GM19099 (cell line): ENCODE measurements around the gene MBP.

Source experiments
- POLR2A ChIP-seq: IDR thresholded peaks from 3 replicates; pipeline ENCODE4 v1.6.1; 2011; ENCODE audit warnings: low read depth; ENCODE audit not compliant: insufficient read length; ENCODE audit errors: extremely low read depth

Gene MBP

DNA sequence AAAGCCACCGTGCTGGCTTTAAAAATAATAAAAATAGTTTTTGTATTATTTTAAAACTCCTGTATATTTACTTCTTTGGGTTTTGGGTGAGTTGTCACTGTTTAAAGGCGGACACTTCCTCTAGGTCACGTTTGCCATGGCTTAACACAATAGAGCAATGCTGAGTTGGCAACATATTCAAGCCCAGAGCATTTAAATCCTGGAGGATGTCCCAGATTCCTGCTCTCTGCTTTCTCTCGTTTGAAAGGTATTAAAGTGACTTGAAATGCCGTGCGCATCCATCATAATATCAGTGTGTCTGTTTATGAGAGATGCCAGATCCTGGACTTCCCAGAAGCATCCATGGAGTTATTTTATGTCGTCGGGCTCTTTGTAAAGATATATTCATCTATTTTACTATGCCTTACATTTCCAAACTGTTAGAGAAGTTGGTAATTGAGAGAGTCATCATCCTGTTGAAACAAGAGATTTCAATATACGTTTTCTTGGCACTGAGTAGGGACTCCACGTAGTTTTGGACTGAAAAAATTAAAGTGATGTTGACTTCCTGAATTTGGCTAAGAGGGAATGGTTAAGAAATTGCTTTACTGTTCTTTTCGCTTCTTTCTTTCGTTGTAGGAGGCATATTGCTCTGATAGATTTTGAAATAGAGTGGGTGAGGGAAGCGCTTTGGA lies 159.6 kb downstream of the MBP start:
- TF ChIP-seq POLR2A: no peak

DNA sequence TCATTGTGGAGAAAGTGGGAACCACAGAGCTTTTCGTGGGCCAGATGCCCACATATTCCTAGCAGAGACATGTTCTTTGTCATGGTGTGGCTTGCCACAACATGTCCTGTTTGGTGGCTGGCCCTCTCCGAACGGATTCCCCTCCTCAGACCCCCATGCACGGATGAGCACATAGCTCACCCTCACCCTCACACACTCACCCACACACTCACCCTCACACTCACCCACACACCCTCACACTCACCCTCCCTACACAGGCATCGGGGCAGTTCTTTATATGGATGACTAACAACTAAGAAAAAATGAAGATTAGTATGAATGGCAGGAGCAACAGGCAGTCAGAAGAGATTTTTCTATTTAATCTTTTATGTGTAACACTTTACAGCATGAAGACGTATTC lies 160.3 kb downstream of the MBP start:
- no peak for TF ChIP-seq POLR2A

DNA sequence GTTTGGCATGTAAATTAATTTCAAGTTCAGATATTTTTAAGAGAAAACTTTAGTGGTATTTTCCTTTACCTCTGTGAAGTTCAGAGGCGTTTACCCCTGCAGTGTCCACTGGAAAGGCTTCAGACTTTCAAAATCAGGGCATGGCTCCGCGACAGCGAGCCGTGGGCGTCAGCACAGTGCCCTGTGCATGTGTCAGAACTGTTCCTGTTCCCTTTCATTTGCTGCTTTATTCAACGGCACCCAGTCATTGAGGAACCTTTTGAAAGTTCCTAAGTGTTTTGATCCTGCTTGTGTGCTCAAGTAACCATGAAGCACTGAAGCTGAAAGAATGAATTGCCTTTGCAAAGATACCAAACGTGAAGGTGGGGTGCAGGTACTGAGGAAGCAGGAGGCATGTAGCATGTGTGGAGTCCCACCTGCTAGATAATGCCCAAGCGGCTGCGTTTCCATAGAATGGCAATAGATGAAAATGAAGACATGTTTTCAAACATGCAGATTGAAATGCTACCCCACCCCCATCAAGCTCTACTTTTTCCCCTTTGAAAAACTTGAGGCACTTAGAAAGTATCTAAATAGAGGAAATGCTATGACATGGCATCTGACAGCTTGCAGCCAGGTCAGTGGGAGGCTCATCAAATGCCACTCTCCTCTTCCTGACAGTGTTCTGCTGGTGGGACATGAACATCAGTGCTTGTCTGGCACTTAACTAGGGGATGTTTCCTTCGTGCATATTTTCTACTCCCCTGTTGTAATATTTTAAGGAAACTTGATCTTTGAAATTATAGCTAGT lies 161.6 kb downstream of the MBP start:
- TF ChIP-seq POLR2A: no peak

DNA sequence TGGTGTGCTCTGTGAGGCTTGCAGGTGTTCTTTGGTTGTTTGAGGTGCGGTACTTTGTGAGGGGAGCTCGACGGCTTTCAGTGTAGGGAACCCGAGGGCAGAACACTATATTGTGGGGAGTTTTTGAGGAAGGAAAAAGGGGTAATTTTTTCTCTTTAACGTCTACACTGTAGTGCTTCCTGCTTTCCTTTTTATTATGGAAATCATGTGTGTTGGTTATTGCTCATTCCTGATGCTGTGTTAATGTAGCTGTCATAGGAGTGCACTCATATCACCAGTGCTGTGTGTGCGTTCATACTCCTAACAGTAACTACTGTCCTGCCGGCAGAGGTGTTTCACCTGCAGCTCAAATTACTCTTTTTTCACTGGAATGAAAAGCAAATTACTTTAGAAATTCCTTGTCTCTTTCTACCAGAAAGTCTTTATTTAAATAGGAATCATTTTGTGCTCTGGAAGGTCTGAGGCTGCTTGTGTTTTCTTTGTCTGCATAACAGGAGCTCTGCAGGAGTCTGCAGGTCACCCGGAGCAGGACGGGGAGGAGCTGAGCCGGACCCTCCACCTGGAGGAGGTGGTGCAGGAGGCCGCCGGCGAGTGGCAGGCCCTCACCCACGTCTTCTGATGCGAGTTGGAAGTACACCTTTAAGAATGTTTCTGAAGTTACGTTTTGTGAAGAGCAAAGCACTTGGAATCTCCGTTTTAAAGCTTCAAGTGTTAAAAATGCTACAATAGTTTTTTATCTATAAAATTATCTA lies 164.7 kb downstream of the MBP start:
- TF ChIP-seq POLR2A: no peak

DNA sequence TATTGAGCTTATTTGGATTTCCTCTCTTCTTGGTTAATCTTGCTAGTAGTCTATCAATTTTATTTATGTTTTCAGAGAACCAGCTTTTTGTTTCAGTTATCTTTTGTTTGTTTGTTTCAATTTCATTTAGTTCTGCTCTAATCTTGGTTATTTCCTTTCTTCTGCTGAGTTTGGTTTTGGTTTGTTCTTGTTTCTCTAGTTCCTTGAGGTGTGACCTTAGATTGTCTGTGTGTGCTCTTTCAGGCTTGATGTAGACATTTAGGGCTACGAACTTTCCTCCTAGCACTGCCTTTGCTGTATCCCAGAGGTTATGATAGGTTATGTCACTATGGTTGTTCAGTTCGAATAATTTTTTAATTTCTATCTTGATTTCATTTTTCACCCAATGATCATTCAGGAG lies 168.6 kb downstream of the MBP start:
- no peak for TF ChIP-seq POLR2A

DNA sequence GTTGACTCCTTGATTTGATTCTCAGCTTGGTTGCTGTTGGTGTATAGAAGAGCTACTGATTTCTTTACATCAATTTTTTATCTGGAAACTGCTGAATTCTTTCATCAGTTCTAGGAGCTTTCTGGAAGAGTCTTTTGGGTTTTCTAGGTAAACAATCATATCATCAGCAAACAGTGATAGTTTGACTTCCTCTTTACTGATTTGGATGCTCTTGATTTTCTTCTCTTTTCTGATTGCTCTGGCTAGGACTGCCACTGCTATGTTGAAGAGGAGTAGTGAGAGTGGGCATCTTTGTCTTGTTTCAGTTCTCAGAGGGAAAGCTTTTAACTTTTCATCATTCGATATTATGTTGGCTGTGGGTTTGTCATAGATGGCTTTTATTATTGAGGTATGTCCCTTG lies 169.7 kb downstream of the MBP start:
- no peak for TF ChIP-seq POLR2A

DNA sequence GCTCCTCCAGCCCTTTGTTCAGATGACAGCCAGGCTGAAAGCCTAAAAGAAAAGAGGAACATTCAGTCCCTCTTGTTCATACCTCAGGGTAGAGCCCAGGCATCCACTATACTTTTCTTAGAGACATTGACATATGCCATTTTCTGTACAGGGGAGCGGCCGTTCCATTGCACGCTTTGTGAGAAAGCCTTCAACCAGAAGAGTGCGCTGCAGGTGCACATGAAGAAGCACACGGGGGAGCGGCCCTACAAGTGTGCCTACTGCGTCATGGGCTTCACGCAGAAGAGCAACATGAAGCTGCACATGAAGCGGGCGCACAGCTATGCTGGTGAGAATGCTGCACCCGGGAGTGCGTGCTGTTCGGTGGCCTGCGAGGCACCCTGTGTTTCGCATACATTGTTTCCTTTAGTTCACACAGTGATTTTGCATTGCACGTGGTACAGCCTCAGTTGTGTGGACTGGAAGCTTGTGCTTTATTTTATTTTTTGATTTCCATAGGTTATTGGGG lies 172.0 kb downstream of the MBP start:
- no peak for TF ChIP-seq POLR2A

DNA sequence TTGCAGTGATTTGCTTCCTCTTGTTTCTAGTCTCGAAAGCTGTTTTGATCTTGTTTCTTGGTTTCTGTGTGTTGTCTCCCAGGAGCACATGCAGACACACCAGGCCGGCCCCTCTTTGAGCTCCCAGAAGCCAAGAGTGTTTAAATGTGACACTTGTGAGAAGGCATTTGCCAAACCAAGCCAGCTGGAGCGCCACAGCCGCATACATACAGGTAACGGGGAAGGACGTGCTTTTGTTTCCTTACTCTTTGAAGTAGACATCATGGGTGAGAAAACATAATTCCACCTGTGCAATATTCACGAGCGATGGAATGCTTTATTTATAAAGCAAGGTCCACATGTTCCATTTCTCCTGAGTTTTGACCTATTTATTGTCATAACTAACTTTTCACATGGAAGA lies 173.0 kb downstream of the MBP start:
- TF ChIP-seq POLR2A: no peak

DNA sequence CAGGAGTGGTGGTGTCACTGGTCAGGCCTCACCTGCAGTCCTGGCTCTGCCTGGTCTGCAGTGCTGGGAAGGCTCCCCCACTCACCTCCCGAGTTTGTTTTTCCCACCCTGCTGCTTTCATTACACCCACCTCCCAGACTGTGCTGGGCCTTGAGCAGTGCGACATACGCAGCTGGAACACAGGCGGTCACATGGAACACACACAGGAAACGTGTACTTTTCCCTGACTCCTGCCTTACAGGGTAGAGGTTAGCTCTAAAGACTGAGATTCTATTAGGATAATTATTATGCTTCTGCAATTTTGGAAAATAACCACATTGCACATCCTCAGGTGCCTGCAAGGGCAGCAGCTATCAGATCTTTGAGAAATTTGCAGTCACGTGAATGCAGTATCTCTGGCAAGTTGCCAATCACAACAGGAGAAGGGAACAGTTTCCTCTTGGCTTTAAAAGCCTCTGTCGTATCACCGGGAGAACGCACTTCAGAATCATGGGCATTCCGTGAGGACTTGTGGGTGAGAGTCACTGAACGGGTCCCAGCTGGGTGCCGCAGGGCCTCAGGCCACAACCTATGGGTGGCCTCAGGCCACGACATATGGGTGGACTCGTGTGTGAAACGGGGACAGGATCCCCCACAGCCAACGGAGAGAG lies 173.8 kb downstream of the MBP start:
- no peak for TF ChIP-seq POLR2A

DNA sequence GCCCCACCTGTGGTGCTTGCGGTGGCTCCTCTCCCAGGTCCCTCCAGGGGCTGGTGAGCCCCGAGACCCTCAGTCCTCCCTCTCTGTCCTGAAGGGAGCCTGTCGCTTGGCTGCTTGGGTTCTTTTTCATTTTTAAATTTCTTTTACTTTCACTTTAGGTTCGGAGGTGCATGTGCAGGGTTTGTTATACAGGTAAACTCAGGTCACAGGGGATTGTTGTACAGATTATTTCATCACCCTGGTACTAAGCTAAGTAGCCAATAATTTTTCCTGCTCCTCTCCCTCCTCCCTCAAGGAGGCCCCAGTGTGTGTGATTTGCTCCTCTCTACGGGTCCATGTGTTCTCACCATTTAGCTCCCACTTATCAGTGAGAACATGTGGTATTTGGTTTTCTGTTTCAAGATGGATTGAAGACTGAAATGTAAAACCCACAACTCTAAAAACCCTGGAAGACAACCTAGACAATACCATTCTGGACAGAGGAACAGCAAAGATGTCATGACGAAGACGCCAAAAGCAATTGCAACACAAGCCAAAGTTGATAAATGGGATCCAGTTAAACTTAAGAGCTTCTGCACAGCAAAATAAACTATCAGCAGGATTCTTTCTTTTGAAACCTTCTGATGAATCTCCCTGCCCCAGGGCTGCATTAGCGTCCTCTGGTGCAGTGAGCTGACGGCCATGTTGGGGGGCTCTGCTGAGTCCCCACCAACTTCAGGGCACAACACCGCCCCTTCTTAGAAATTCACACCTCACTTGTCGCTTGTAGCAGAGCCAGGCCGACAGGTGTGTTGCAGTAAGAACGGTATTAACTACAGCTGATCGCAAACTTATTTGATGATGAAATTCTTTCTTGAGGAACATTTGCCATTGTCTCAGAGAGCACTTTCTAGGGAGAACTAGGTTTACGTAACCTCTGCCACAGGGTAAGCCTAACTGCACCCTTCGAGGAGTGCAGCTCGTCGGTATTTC lies 174.9 kb downstream of the MBP start:
- TF ChIP-seq POLR2A: no peak

DNA sequence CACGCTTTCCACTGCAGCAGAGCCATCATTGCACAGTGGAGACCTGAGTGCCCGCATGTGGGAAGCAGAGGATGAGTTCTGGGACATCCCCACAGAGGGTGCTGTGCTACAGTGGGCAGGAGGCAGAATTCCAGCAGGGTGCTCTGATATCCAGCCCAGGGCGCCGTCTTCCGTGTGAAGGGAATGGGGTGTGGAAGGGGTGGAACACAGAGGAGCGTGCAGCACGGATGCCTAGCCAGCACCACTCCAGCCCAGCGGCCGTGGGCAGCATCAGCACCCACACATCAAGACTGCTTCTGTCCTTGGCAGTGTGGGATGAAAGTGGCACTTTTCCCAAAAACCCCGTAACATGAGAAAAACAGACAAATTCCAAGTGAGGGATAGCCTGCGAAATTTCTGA lies 175.9 kb downstream of the MBP start:
- no peak for TF ChIP-seq POLR2A

DNA sequence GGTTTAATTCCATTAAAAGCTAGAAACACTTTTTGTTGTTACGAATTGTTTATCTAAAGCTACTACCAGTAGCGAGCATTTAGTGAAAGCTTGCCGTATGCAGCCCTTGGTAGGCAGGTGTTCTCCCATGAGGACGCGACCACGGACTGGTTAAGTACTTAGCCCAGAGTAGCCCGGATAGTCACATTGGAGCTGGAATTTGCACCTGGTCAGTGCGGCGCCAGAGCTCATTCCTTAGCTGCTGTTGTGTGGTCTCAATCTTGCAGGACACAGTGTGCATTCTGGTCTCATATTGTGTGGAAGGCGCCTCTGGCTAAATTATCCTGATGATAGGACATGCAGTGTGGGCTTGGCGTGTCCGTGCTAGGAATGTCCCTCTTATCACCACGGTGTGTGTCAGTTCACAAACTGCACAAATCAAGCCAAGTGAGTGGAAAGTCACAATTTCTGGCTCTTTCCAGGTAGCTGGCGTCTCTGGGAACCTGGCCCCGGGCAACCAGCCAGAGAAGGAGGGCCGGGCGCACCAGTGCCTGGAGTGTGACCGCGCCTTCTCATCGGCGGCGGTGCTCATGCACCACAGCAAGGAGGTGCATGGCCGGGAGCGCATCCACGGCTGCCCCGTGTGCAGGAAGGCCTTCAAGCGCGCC lies 176.9 kb downstream of the MBP start:
- no peak for TF ChIP-seq POLR2A

DNA sequence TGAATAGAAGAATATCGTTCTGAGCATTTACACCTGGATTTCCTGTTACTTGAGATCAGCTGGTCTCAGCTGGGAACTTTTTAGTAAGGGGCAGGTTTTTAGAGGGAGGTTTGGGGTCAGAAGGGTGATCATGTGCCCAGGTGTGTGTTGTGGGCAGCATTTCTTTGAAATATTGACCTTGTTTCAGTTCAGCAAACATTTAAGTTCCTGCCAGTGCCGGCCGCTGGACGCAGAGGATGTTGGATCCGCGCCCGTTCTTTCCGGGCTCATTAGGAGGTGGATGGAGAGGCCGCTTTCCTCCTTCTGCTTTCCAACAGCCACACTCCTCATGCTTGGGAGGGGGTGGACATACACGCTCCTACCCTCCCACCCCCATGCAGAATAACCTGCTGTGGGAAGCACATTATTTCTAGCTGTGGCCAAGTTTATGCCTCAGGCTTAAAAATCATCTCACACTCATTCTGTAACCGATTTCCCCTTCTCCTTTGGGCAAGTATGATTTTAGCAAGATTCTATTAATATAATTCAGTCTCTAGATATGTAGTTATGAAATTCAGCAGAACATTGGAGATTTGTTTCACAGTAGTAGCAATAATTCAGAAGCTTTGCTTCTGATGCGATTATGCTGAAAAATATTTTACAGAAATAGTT lies 178.9 kb downstream of the MBP start:
- TF ChIP-seq POLR2A: no peak
